H9 (cell line): ENCODE data around the gene GGCX. TPM values are rescaled to one million over a fixed set of nuclear protein-coding genes. Genes with fewer than 3 reads are reported as not detected.

Source experiments
- DNase-seq: peaks from one replicate; pipeline ENCODE4 v3.0.0-alpha.2; 2017
- H2AFZ ChIP-seq: one replicate; pipeline ENCODE4 v1.6.1; 2013; ENCODE audit warnings: mild to moderate bottlenecking, low read length, control low read depth, moderate library complexity
- H2AK5ac ChIP-seq: 2 replicates; pipeline ENCODE4 v1.6.1; 2013; ENCODE audit warnings: low read length, control low read depth, mixed read lengths; ENCODE audit not compliant: insufficient read length
- H2BK120ac ChIP-seq: one replicate; pipeline ENCODE4 v1.6.1; 2013; ENCODE audit warnings: low read depth, mild to moderate bottlenecking, low read length, control low read depth, inconsistent platforms; ENCODE audit not compliant: poor library complexity, severe bottlenecking
- H2BK12ac ChIP-seq: 2 replicates; pipeline ENCODE4 v1.6.1; 2013; ENCODE audit warnings: low read length, control low read depth, mixed read lengths, low read depth; ENCODE audit not compliant: insufficient read length
- H2BK15ac ChIP-seq: 2 replicates; pipeline ENCODE4 v1.6.1; 2013; ENCODE audit warnings: low read depth, low read length, control low read depth
- H2BK20ac ChIP-seq: one replicate; pipeline ENCODE4 v1.6.1; 2013; ENCODE audit warnings: low read depth, mild to moderate bottlenecking, low read length, control low read depth, inconsistent platforms; ENCODE audit not compliant: poor library complexity, severe bottlenecking
- H2BK5ac ChIP-seq: 2 replicates; pipeline ENCODE4 v1.6.1; 2013; ENCODE audit warnings: low read length, control low read depth, mixed read lengths; ENCODE audit not compliant: insufficient read length
- H3K14ac ChIP-seq: 2 replicates; pipeline ENCODE4 v1.6.1; 2013; ENCODE audit warnings: low read length, control low read depth; ENCODE audit not compliant: insufficient read depth
- H3K18ac ChIP-seq: 2 replicates; pipeline ENCODE4 v1.6.1; 2013; ENCODE audit warnings: low read depth, mild to moderate bottlenecking, mixed read lengths, low read length, control low read depth; ENCODE audit not compliant: insufficient read length
- H3K23ac ChIP-seq: 2 replicates; pipeline ENCODE4 v1.6.1; 2013; ENCODE audit warnings: low read length, control low read depth, mixed read lengths, low read depth; ENCODE audit not compliant: insufficient read length
- H3K23me2 ChIP-seq: 2 replicates; pipeline ENCODE4 v1.6.1; 2013; ENCODE audit warnings: low read depth, mild to moderate bottlenecking, mixed read lengths, low read length, control low read depth; ENCODE audit not compliant: insufficient read length, poor library complexity, severe bottlenecking
- H3K27ac ChIP-seq: 2 replicates; pipeline ENCODE4 v1.5.1; 2013; ENCODE audit warnings: low read length, control low read depth, mixed read lengths, low read depth; ENCODE audit not compliant: insufficient read length
- H3K27me3 ChIP-seq: 2 replicates; pipeline ENCODE4 v1.6.1; 2013; ENCODE audit warnings: low read length, control low read depth, inconsistent platforms; ENCODE audit not compliant: insufficient read depth
- H3K4ac ChIP-seq: 2 replicates; pipeline ENCODE4 v1.6.1; 2013; ENCODE audit warnings: low read depth, mild to moderate bottlenecking, control low read depth, inconsistent platforms, low read length, moderate library complexity
- H3K4me1 ChIP-seq: 2 replicates; pipeline ENCODE4 v1.6.1; 2013; ENCODE audit warnings: low read length, control low read depth, inconsistent platforms; ENCODE audit not compliant: insufficient read depth
- H3K4me2 ChIP-seq: 2 replicates; pipeline ENCODE4 v1.6.1; 2013; ENCODE audit warnings: low read length, control low read depth, mixed read lengths; ENCODE audit not compliant: insufficient read length, insufficient read depth
- H3K56ac ChIP-seq: 2 replicates; pipeline ENCODE4 v1.6.1; 2013; ENCODE audit warnings: low read depth, mild to moderate bottlenecking, mixed read lengths, low read length, control low read depth; ENCODE audit not compliant: insufficient read length
- H3K79me1 ChIP-seq: 2 replicates; pipeline ENCODE4 v1.6.1; 2013; ENCODE audit warnings: low read depth, mild to moderate bottlenecking, moderate library complexity, low read length, control low read depth, inconsistent platforms; ENCODE audit not compliant: insufficient read depth, poor library complexity, severe bottlenecking
- H3K79me2 ChIP-seq: 2 replicates; pipeline ENCODE4 v1.6.1; 2013; ENCODE audit warnings: low read length, control low read depth, inconsistent platforms; ENCODE audit not compliant: insufficient read depth
- H3K9ac ChIP-seq: 2 replicates; pipeline ENCODE4 v1.6.1; 2013; ENCODE audit warnings: low read length, control low read depth, mixed read lengths; ENCODE audit not compliant: insufficient read length; ENCODE audit errors: extremely low read depth
- H3K9me3 ChIP-seq: one replicate; pipeline ENCODE4 v1.6.1; 2013; ENCODE audit warnings: low read depth, low read length, inconsistent platforms; ENCODE audit not compliant: control insufficient read depth
- H3T11ph ChIP-seq: one replicate; pipeline ENCODE4 v1.6.1; 2013; ENCODE audit warnings: mild to moderate bottlenecking, low read length, control low read depth, inconsistent platforms
- H4K20me1 ChIP-seq: one replicate; pipeline ENCODE4 v1.6.1; 2013; ENCODE audit not compliant: control insufficient read depth, insufficient read length, insufficient read depth
- H4K5ac ChIP-seq: 2 replicates; pipeline ENCODE4 v1.6.1; 2013; ENCODE audit warnings: low read depth, mild to moderate bottlenecking, mixed read lengths, low read length, control low read depth; ENCODE audit not compliant: insufficient read length
- H4K8ac ChIP-seq: replicated peaks from 2 replicates; pipeline ENCODE4 v1.6.1; 2013; ENCODE audit warnings: low read length, control low read depth, mixed read lengths, low read depth; ENCODE audit not compliant: insufficient read length
- H4K91ac ChIP-seq: 2 replicates; pipeline ENCODE4 v1.6.1; 2013; ENCODE audit warnings: low read depth, mild to moderate bottlenecking, moderate library complexity, mixed read lengths, low read length, control low read depth; ENCODE audit not compliant: insufficient read length
- H3K27ac Mint-ChIP-seq, 3 experiments: 2 replicates in 2 of 3; 3 replicates in 1 of 3; pipeline ENCODE4 v1.8.0; 2020 to 2021; ENCODE audit warnings: mixed read lengths in 3 of 3, mild to moderate bottlenecking in 1 of 3, moderate library complexity in 1 of 3
- H3K27me3 Mint-ChIP-seq: 2 replicates; pipeline ENCODE4 v1.8.0; 2021; ENCODE audit warnings: low read depth, mild to moderate bottlenecking, moderate library complexity, mixed read lengths
- H3K36me3 Mint-ChIP-seq, 3 experiments: 2 replicates in 2 of 3; 3 replicates in 1 of 3; pipeline ENCODE4 v1.8.0; 2020 to 2021; ENCODE audit warnings: low read depth in 3 of 3, mixed read lengths in 3 of 3; ENCODE audit not compliant: insufficient read depth in 1 of 3
- H3K4me1 Mint-ChIP-seq, 2 experiments: 2 replicates each; pipeline ENCODE4 v1.8.0; 2020; ENCODE audit warnings: mixed read lengths in 2 of 2
- H3K4me3 Mint-ChIP-seq, 2 experiments: 2 replicates in 1 of 2; 3 replicates in 1 of 2; pipeline ENCODE4 v1.8.0; 2020 to 2021; ENCODE audit warnings: mild to moderate bottlenecking in 2 of 2, mixed read lengths in 2 of 2, moderate library complexity in 1 of 2
- H3K9me3 Mint-ChIP-seq, 2 experiments: 2 replicates in 1 of 2; 3 replicates in 1 of 2; pipeline ENCODE4 v1.8.0; 2020; ENCODE audit warnings: mild to moderate bottlenecking in 2 of 2, mixed read lengths in 2 of 2, moderate library complexity in 1 of 2
- WGBS: extraction: QIAGEN DNeasy Blood & Tissue Kit; methylation state at CpG from one replicate; pipeline ENCODE4 v1.1.7; 2013; ENCODE audit warnings: missing lambda C conversion rate, low lambda C conversion rate, mixed read lengths; ENCODE audit not compliant: insufficient read length; ENCODE audit errors: extremely low coverage; 5-methylcytosine and 5-hydroxymethylcytosine counted together
- total RNA-seq: library from RNA; stranded (reverse); gene quantifications from 2 replicates; pipeline ENCODE4 v1.2.1, GENCODE V29; 2021
- TF ChIP-seq, protein P1 (sequence below): fragments of 200-600 bp; sonication (generic); conservative IDR thresholded peaks from 3 replicates; pipeline ENCODE4 v1.8.0; 2021; ENCODE audit warnings: antibody characterized with exemption, mild to moderate bottlenecking

GGCX gene
- total RNA-seq, 1 experiment from 2014 or later: 32.9 TPM

DNA sequence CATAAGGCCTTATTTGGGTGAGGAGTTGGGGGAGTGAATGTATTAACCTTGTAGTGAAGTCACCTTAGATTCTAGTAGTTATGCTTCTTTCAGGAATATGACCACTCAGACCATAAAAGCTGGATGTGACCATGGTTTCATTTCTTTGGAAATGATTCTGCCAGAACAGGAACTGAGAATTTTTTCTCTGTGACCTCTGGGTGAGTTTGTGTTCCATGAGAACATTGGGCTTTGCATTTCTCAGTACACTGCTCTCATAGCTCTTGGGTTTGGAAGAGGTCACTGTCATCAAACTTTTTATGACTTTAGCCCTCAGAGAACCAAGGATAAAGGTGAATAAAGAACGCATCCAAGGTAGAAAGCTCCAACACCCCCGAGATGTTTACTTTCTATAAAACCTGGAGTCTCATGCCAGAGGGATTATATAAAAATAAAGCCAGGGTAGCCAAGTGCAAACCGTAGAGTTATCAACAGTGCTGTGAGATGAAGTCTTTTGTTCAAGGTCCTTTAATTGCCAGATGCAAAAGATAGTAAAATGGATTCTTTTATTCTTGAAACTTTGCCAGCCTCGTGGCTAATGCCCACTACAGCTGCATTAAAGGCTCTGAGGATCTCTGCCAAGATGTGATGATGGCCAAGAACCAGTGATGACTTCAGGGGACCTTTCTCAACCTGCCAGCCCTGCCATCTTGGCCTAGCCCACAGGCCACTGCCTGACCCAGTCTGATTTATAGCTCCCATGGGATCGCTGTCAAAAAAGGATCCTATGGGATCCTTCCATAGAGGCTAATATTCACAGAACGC, 50.1 kb downstream of the GGCX start:
- no CpG with 5 or more reads among the region's 6 CpGs for WGBS

More for the DNA sequence above, 50.1 kb downstream of the GGCX start:
- no peaks in the 10 kb centered on the region for H3K23me2 ChIP-seq
- H3K23ac ChIP-seq: no peak overlapping the region
- H2BK5ac ChIP-seq: no peak overlapping the region
- H3K4ac ChIP-seq: no peak overlapping the region
- H4K91ac ChIP-seq: no peak overlapping the region
- no peak overlapping the region for H3K56ac ChIP-seq
- no peak overlapping the region for H3K4me2 ChIP-seq
- no peak overlapping the region for H3K18ac ChIP-seq
- H2BK12ac ChIP-seq: no peak overlapping the region
- H3K27me3 Mint-ChIP-seq: no peaks in the 10 kb centered on the region
- H4K20me1 ChIP-seq: no peaks in the 10 kb centered on the region
- H3K4me1 Mint-ChIP-seq: peaks cover 0 to 13% of the 10 kb centered on the region in 2 experiments; a peak in 2 of 4 replicates
- no peak overlapping the region for H2BK15ac ChIP-seq
- H2BK120ac ChIP-seq: no peak overlapping the region
- H3K14ac ChIP-seq: no peak overlapping the region
- no peaks in the 10 kb centered on the region for H3K9me3 Mint-ChIP-seq
- no peak overlapping the region for H3T11ph ChIP-seq
- TF ChIP-seq, protein P1, sequence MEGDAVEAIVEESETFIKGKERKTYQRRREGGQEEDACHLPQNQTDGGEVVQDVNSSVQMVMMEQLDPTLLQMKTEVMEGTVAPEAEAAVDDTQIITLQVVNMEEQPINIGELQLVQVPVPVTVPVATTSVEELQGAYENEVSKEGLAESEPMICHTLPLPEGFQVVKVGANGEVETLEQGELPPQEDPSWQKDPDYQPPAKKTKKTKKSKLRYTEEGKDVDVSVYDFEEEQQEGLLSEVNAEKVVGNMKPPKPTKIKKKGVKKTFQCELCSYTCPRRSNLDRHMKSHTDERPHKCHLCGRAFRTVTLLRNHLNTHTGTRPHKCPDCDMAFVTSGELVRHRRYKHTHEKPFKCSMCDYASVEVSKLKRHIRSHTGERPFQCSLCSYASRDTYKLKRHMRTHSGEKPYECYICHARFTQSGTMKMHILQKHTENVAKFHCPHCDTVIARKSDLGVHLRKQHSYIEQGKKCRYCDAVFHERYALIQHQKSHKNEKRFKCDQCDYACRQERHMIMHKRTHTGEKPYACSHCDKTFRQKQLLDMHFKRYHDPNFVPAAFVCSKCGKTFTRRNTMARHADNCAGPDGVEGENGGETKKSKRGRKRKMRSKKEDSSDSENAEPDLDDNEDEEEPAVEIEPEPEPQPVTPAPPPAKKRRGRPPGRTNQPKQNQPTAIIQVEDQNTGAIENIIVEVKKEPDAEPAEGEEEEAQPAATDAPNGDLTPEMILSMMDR: no peak
- no peak overlapping the region for H2AK5ac ChIP-seq
- DNase-seq: no peak
- H3K79me1 ChIP-seq: no peaks in the 10 kb centered on the region
- no peak overlapping the region for H3K4me3 Mint-ChIP-seq
- H3K79me2 ChIP-seq: no peaks in the 10 kb centered on the region
- H3K27ac ChIP-seq: no peak overlapping the region
- H3K4me1 ChIP-seq: no peaks in the 10 kb centered on the region
- no peak overlapping the region for H4K5ac ChIP-seq
- H4K8ac ChIP-seq: no peak overlapping the region
- no peak overlapping the region for H2AFZ ChIP-seq
- H3K27ac Mint-ChIP-seq: no peak overlapping the region
- no peaks in the 10 kb centered on the region for H3K9me3 ChIP-seq
- no peaks in the 10 kb centered on the region for H3K36me3 Mint-ChIP-seq
- no peaks in the 10 kb centered on the region for H3K27me3 ChIP-seq
- no peak overlapping the region for H2BK20ac ChIP-seq
- no peak overlapping the region for H3K9ac ChIP-seq
